Hepatocyte (in vitro differentiated cells): Measurements from ENCODE around the gene CREB5.

Experiments used
- EZH2 ChIP-seq: fragments of 200-600 bp; sonication (generic); IDR thresholded peaks from 2 replicates; pipeline ENCODE4 v1.6.1; 2016; ENCODE audit warnings: antibody characterized with exemption, mild to moderate bottlenecking, borderline replicate concordance
- TF ChIP-seq, protein P1 (sequence below): fragments of 200-600 bp; sonication (generic); IDR thresholded peaks from 2 replicates; pipeline ENCODE4 v1.5.1; 2016; ENCODE audit warnings: antibody characterized with exemption, mild to moderate bottlenecking; ENCODE audit not compliant: poor library complexity

DNA sequence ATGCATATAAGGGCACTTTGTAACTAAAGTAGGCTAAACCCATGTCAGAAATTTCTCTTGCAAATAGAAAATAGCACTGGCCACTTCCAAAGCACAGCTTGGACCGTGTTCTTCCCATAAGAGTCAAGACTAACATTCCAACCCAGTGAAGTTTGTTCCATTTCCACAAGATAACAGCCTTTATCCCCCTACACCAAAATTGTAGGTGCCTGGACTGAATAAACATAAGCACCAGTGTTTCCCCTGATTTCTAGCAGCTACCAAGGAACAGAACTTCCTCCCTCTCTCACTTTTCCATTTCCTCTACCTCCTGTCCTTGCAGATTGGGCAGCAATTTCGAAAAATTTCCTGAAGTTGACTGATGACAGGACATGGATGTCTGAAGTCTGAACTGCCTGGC lies 219.7 kb downstream of the CREB5 start:
- no peak for TF ChIP-seq EZH2
- TF ChIP-seq, protein P1, sequence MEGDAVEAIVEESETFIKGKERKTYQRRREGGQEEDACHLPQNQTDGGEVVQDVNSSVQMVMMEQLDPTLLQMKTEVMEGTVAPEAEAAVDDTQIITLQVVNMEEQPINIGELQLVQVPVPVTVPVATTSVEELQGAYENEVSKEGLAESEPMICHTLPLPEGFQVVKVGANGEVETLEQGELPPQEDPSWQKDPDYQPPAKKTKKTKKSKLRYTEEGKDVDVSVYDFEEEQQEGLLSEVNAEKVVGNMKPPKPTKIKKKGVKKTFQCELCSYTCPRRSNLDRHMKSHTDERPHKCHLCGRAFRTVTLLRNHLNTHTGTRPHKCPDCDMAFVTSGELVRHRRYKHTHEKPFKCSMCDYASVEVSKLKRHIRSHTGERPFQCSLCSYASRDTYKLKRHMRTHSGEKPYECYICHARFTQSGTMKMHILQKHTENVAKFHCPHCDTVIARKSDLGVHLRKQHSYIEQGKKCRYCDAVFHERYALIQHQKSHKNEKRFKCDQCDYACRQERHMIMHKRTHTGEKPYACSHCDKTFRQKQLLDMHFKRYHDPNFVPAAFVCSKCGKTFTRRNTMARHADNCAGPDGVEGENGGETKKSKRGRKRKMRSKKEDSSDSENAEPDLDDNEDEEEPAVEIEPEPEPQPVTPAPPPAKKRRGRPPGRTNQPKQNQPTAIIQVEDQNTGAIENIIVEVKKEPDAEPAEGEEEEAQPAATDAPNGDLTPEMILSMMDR = no peak
